Hypothalamus (tissue), 51 donors: ENCODE measurements around the gene IQSEC1.

ENCODE experiments used
- DNase-seq, 51 donors: peaks; one replicate each; lab custom pipeline; 2025; lab: John Stamatoyannopoulos, UW

The IQSEC1 gene

GRCh38 chr3:13053420-13053819, 19.8 kb downstream of the IQSEC1 start:
- DNase-seq, result peak in 1 of 51 donors; percentile 7

GRCh38 chr3:13052191-13052820, 20.9 kb downstream of the IQSEC1 start:
- DNase-seq, result no peak

GRCh38 chr3:13051581-13051980, 21.6 kb downstream of the IQSEC1 start:
- no peak for DNase-seq

- DNase-seq, result peak in 13 of 51 donors; percentile 19 to 63 (median 35)
Observed at GRCh38 chr3:13051066-13051465, 22.2 kb downstream of the IQSEC1 start.

- DNase-seq, result no peak
Observed at GRCh38 chr3:13050446-13050845, 22.8 kb downstream of the IQSEC1 start.

- DNase-seq, result no peak
Observed at GRCh38 chr3:13049400-13049799, 23.8 kb downstream of the IQSEC1 start.

- DNase-seq, result no peak
Observed at GRCh38 chr3:13047296-13048165, 25.7 kb downstream of the IQSEC1 start.

GRCh38 chr3:13046569-13047274, 26.5 kb downstream of the IQSEC1 start:
- peak in 3 of 51 donors; percentile 9 to 28 (median 17) for DNase-seq

- peak in 6 of 51 donors; percentile 15 to 53 (median 31) for DNase-seq
Observed at GRCh38 chr3:13045904-13046568, 27.2 kb downstream of the IQSEC1 start.

- peak in 1 of 51 donors; percentile 19 for DNase-seq
Observed at GRCh38 chr3:13045241-13045903, 27.9 kb downstream of the IQSEC1 start.

GRCh38 chr3:13044496-13045240, 28.6 kb downstream of the IQSEC1 start:
- peak in 29 of 51 donors; percentile 16 to 77 (median 56) for DNase-seq

GRCh38 chr3:13043656-13044055, 29.6 kb downstream of the IQSEC1 start:
- no peak for DNase-seq

GRCh38 chr3:13042715-13043271, 30.4 kb downstream of the IQSEC1 start:
- peak in 14 of 51 donors; percentile 28 to 71 (median 45) for DNase-seq

GRCh38 chr3:13042127-13042701, 31.0 kb downstream of the IQSEC1 start:
- DNase-seq, result peak in 34 of 51 donors; percentile 22 to 75 (median 56)

GRCh38 chr3:13041113-13041776, 32.0 kb downstream of the IQSEC1 start:
- peak in 7 of 51 donors; percentile 11 to 35 (median 22) for DNase-seq

- DNase-seq, result peak in 1 of 51 donors; percentile 17
Observed at GRCh38 chr3:13040361-13041074, 32.7 kb downstream of the IQSEC1 start.

- peak in 1 of 51 donors; percentile 16 for DNase-seq
Observed at GRCh38 chr3:13039213-13039896, 33.9 kb downstream of the IQSEC1 start.
